Measurements from ENCODE around the gene KCNIP3.

The KCNIP3 gene

GRCh38 chr2:95374451-95374920 lies 77.3 kb downstream of the KCNIP3 start:
- Histone ChIP-seq H3K9me3 (replicated peaks in 1 of 2; ENCODE audit: control insufficient read depth in 2 of 2, insufficient read depth in 1 of 2, low read depth in 1 of 2, low read length in 2 of 2) (no peaks in the 10 kb centered on the region), H3K36me3 (replicated peaks in 1 of 2; ENCODE audit: control insufficient read depth in 2 of 2, insufficient read depth in 2 of 2, low read length in 2 of 2) (no peaks in the 10 kb centered on the region), H3K23ac (ENCODE audit: low read depth, low read length, poor library complexity) (no peak overlapping the region), H3K27me3 (ENCODE audit: control insufficient read depth in 3 of 3, insufficient read depth in 3 of 3, low read depth in 1 of 3, low read length in 3 of 3) (peaks cover 0 to 6% (median 0%) of the 10 kb centered on the region in 3 experiments), H3K18ac (ENCODE audit: low read length) (no peak overlapping the region), H2BK15ac (ENCODE audit: low read length) (no peak overlapping the region), H2AFZ (ENCODE audit: low read length) (no peak overlapping the region), H3K27ac (replicated peaks; ENCODE audit: low read length) (no peak overlapping the region), H2BK120ac (ENCODE audit: low read depth, low read length) (no peak overlapping the region), H4K91ac (ENCODE audit: low read depth, low read length, poor library complexity) (no peak overlapping the region), H4K8ac (ENCODE audit: low read depth, low read length) (no peak overlapping the region), H3K4me1 (ENCODE audit: control insufficient read depth in 2 of 2, insufficient read depth in 1 of 2, low read depth in 1 of 2, low read length in 2 of 2) (no peaks in the 10 kb centered on the region), H2BK12ac (ENCODE audit: low read length) (no peak overlapping the region), H3K4ac (ENCODE audit: low read length) (no peak overlapping the region), H3K4me3 (ENCODE audit: low read length in 2 of 2) (no peak overlapping the region), H2BK5ac (ENCODE audit: low read length) (peak overlapping the region; percentile 26), H3K4me2 (ENCODE audit: insufficient read depth, low read length, poor library complexity, severe bottlenecking) (no peak overlapping the region), H3K9ac (ENCODE audit: low read depth, low read length, poor library complexity) (no peak overlapping the region), H3K14ac (ENCODE audit: low read length) (no peak overlapping the region), H2AK5ac (ENCODE audit: low read depth, low read length) (peak overlapping the region; percentile 42), H3K79me1 (ENCODE audit: low read depth, low read length) (no peaks in the 10 kb centered on the region)
- DNase-seq (ENCODE audit: low spot score), result no peak
- no CpG with 5 or more reads among the region's 11 CpGs for WGBS, 2 donors (ENCODE audit: extremely low coverage in 2 of 2, insufficient read length in 2 of 2, insufficient replicate concordance in 1 of 2)

- Histone ChIP-seq H3K14ac (ENCODE audit: low read length) (peak overlapping the region; percentile 42), H3K23ac (ENCODE audit: low read depth, low read length, poor library complexity) (no peak overlapping the region), H4K8ac (ENCODE audit: low read depth, low read length) (no peak overlapping the region), H3K36me3 (replicated peaks in 1 of 2; ENCODE audit: control insufficient read depth in 2 of 2, insufficient read depth in 2 of 2, low read length in 2 of 2) (no peaks in the 10 kb centered on the region), H3K27ac (replicated peaks; ENCODE audit: low read length) (no peak overlapping the region), H3K18ac (ENCODE audit: low read length) (peak overlapping the region; percentile 9), H2BK120ac (ENCODE audit: low read depth, low read length) (no peak overlapping the region), H3K27me3 (ENCODE audit: control insufficient read depth in 3 of 3, insufficient read depth in 3 of 3, low read depth in 1 of 3, low read length in 3 of 3) (peaks cover 0 to 6% (median 0%) of the 10 kb centered on the region in 3 experiments), H3K4me2 (ENCODE audit: insufficient read depth, low read length, poor library complexity, severe bottlenecking) (no peak overlapping the region), H3K79me1 (ENCODE audit: low read depth, low read length) (no peaks in the 10 kb centered on the region), H3K4ac (ENCODE audit: low read length) (no peak overlapping the region), H3K4me3 (ENCODE audit: low read length in 2 of 2) (no peak overlapping the region), H2BK15ac (ENCODE audit: low read length) (no peak overlapping the region), H2BK5ac (ENCODE audit: low read length) (no peak overlapping the region), H3K9me3 (replicated peaks in 1 of 2; ENCODE audit: control insufficient read depth in 2 of 2, insufficient read depth in 1 of 2, low read depth in 1 of 2, low read length in 2 of 2) (no peaks in the 10 kb centered on the region), H4K91ac (ENCODE audit: low read depth, low read length, poor library complexity) (no peak overlapping the region), H3K4me1 (ENCODE audit: control insufficient read depth in 2 of 2, insufficient read depth in 1 of 2, low read depth in 1 of 2, low read length in 2 of 2) (peaks cover 0 to 2% of the 10 kb centered on the region in 2 donors), H2BK12ac (ENCODE audit: low read length) (no peak overlapping the region), H2AK5ac (ENCODE audit: low read depth, low read length) (no peak overlapping the region), H2AFZ (ENCODE audit: low read length) (no peak overlapping the region), H3K9ac (ENCODE audit: low read depth, low read length, poor library complexity) (no peak overlapping the region)
- WGBS, 2 donors (ENCODE audit: extremely low coverage in 2 of 2, insufficient read length in 2 of 2, insufficient replicate concordance in 1 of 2), result no CpG with 5 or more reads among the region's 15 CpGs
- no peak for DNase-seq (ENCODE audit: low spot score)
These were observed 77.8 kb downstream of the KCNIP3 start for GRCh38 chr2:95374921-95375471.

GRCh38 chr2:95375532-95376150 lies 78.5 kb downstream of the KCNIP3 start:
- Histone ChIP-seq H3K36me3 (replicated peaks in 1 of 2; ENCODE audit: control insufficient read depth in 2 of 2, insufficient read depth in 2 of 2, low read length in 2 of 2) (no peaks in the 10 kb centered on the region), H3K79me1 (ENCODE audit: low read depth, low read length) (no peaks in the 10 kb centered on the region), H3K18ac (ENCODE audit: low read length) (no peak overlapping the region), H3K4me1 (ENCODE audit: control insufficient read depth in 2 of 2, insufficient read depth in 1 of 2, low read depth in 1 of 2, low read length in 2 of 2) (peaks cover 0 to 2% of the 10 kb centered on the region in 2 donors), H3K4me3 (ENCODE audit: low read length in 2 of 2) (no peak overlapping the region), H3K27me3 (ENCODE audit: control insufficient read depth in 3 of 3, insufficient read depth in 3 of 3, low read depth in 1 of 3, low read length in 3 of 3) (peaks cover 0 to 5% (median 0%) of the 10 kb centered on the region in 3 experiments), H2BK15ac (ENCODE audit: low read length) (no peak overlapping the region), H3K27ac (replicated peaks; ENCODE audit: low read length) (no peak overlapping the region), H2BK120ac (ENCODE audit: low read depth, low read length) (peak overlapping the region; percentile 16), H4K91ac (ENCODE audit: low read depth, low read length, poor library complexity) (no peak overlapping the region), H2BK12ac (ENCODE audit: low read length) (no peak overlapping the region), H2AK5ac (ENCODE audit: low read depth, low read length) (no peak overlapping the region), H3K4ac (ENCODE audit: low read length) (no peak overlapping the region), H3K9me3 (replicated peaks in 1 of 2; ENCODE audit: control insufficient read depth in 2 of 2, insufficient read depth in 1 of 2, low read depth in 1 of 2, low read length in 2 of 2) (no peaks in the 10 kb centered on the region), H3K14ac (ENCODE audit: low read length) (no peak overlapping the region), H3K9ac (ENCODE audit: low read depth, low read length, poor library complexity) (no peak overlapping the region), H3K23ac (ENCODE audit: low read depth, low read length, poor library complexity) (no peak overlapping the region), H2BK5ac (ENCODE audit: low read length) (no peak overlapping the region), H4K8ac (ENCODE audit: low read depth, low read length) (no peak overlapping the region), H2AFZ (ENCODE audit: low read length) (peak overlapping the region; percentile 19), H3K4me2 (ENCODE audit: insufficient read depth, low read length, poor library complexity, severe bottlenecking) (no peak overlapping the region)
- no CpG with 5 or more reads among the region's 21 CpGs for WGBS, 2 donors (ENCODE audit: extremely low coverage in 2 of 2, insufficient read length in 2 of 2, insufficient replicate concordance in 1 of 2)
- no peak for DNase-seq (ENCODE audit: low spot score)

DNA sequence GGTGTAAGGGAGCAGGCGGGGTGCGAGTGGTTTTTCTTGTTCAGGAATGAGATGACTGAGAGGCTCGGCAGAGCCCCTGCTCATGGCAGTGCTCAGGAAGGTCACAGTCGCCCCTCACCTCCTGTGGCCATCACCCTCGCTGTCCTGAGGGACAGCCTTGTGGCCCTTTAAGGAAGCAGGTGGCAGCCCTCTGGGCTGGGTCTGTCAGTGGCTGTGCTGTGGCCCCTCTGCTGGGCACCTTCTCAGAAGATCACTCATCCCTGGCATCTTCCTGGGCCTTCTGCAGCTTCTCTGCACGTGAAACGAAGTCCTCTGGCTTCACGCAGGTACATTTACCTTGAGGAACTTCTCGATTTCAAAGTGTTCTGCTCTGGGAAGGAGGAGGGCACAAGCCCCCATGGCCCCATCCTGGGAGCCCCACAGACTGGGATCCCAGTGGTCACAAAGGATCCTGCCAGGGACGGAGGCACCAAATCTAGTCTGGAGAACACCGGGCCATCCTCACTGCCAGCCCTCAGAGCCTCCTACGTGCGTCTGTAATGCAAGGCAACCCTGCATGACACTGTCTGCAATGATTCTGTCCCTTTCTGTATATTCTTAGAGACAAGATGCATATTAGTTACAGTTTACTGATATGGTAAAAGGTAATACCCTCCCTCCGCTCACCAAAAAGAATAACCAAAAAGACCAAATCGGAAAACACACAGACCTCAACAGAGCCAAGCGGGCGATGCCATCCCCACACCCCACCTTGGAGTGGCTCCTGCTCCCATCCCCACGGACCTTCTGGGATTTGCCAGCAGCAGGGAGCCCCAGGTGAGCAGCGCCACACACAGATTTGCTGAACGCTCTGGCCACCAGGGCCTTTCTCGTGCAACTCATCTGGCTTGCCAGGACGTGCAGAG lies 79.4 kb downstream of the KCNIP3 start:
- H3K27me3 ChIP-seq (ENCODE audit: control insufficient read depth in 3 of 3, insufficient read depth in 3 of 3, low read depth in 1 of 3, low read length in 3 of 3), result peaks cover 0 to 5% (median 3%) of the 10 kb centered on the region in 3 experiments
- H3K4me2 ChIP-seq (ENCODE audit: insufficient read depth, low read length, poor library complexity, severe bottlenecking), result no peak overlapping the region
- H2BK12ac ChIP-seq (ENCODE audit: low read length), result no peak overlapping the region
- no peak for DNase-seq (ENCODE audit: low spot score)
- no peak overlapping the region for H2BK5ac ChIP-seq (ENCODE audit: low read length)
- WGBS, 2 donors (ENCODE audit: extremely low coverage in 2 of 2, insufficient read length in 2 of 2, insufficient replicate concordance in 1 of 2), result no CpG with 5 or more reads among the region's 22 CpGs
- no peaks in the 10 kb centered on the region for H3K79me1 ChIP-seq (ENCODE audit: low read depth, low read length)
- H3K4ac ChIP-seq (ENCODE audit: low read length), result no peak overlapping the region
- no peak overlapping the region for H2BK15ac ChIP-seq (ENCODE audit: low read length)
- H3K18ac ChIP-seq (ENCODE audit: low read length), result no peak overlapping the region
- H2AFZ ChIP-seq (ENCODE audit: low read length), result no peak overlapping the region
- H3K36me3 ChIP-seq (replicated peaks in 1 of 2; ENCODE audit: control insufficient read depth in 2 of 2, insufficient read depth in 2 of 2, low read length in 2 of 2), result no peaks in the 10 kb centered on the region
- H3K14ac ChIP-seq (ENCODE audit: low read length), result peak overlapping the region; percentile 10
- no peak overlapping the region for H3K27ac ChIP-seq (replicated peaks; ENCODE audit: low read length)
- H3K4me3 ChIP-seq (ENCODE audit: low read length in 2 of 2), result no peak overlapping the region
- H4K8ac ChIP-seq (ENCODE audit: low read depth, low read length), result no peak overlapping the region
- H3K9ac ChIP-seq (ENCODE audit: low read depth, low read length, poor library complexity), result peak overlapping the region; percentile 34
- no peak overlapping the region for H2BK120ac ChIP-seq (ENCODE audit: low read depth, low read length)
- peaks cover 0 to 1% of the 10 kb centered on the region in 2 donors for H3K9me3 ChIP-seq (replicated peaks in 1 of 2; ENCODE audit: control insufficient read depth in 2 of 2, insufficient read depth in 1 of 2, low read depth in 1 of 2, low read length in 2 of 2)
- H2AK5ac ChIP-seq (ENCODE audit: low read depth, low read length), result peak overlapping the region; percentile 50
- no peak overlapping the region for H3K23ac ChIP-seq (ENCODE audit: low read depth, low read length, poor library complexity)
- no peak overlapping the region for H4K91ac ChIP-seq (ENCODE audit: low read depth, low read length, poor library complexity)
- H3K4me1 ChIP-seq (ENCODE audit: control insufficient read depth in 2 of 2, insufficient read depth in 1 of 2, low read depth in 1 of 2, low read length in 2 of 2), result peaks cover 0 to 2% of the 10 kb centered on the region in 2 donors

Data from neuronal stem cell (in vitro differentiated cells).